H1 (cell line): Measurements from ENCODE around the gene AMH. TPM values are rescaled to one million over a fixed set of nuclear protein-coding genes. Genes with fewer than 3 reads are reported as not detected.

ENCODE experiments used
- BRCA1 ChIP-seq: IDR thresholded peaks from 2 replicates; pipeline ENCODE4 v1.6.1; 2012; ENCODE audit warnings: low read depth, low read length, improper control_type of control experiment
- CBX5 ChIP-seq: fragments of 300-800, 300-1000 bp; sonication (generic); IDR thresholded peaks from 2 replicates; pipeline ENCODE4 v1.7.1; 2016; ENCODE audit warnings: antibody characterized with exemption, low read length, low read depth
- GTF2F1 ChIP-seq: IDR thresholded peaks from 2 replicates; pipeline ENCODE4 v1.6.1; 2012; ENCODE audit warnings: low read depth, low read length, improper control_type of control experiment, borderline replicate concordance
- JUN ChIP-seq: IDR thresholded peaks from 2 replicates; pipeline ENCODE4 v1.6.1; 2011; ENCODE audit warnings: low read depth, mild to moderate bottlenecking, improper control_type of control experiment, low read length
- KDM1A ChIP-seq: fragments of 200-600, 300-600 bp; sonication (generic); IDR thresholded peaks from 2 replicates; pipeline ENCODE4 v1.7.1; 2016; ENCODE audit warnings: mild to moderate bottlenecking, low read length, borderline replicate concordance
- KDM4A ChIP-seq: IDR thresholded peaks from one replicate; pipeline ENCODE4 v1.7.1; 2012; ENCODE audit warnings: low read depth, mild to moderate bottlenecking, moderate library complexity, low read length, inconsistent platforms; ENCODE audit not compliant: severe bottlenecking
- KDM5A ChIP-seq: fragments of 200-600 bp; IDR thresholded peaks from 2 replicates; pipeline ENCODE4 v1.7.1; 2012; ENCODE audit warnings: mild to moderate bottlenecking, low read length, inconsistent platforms, mixed read lengths
- RAD21 ChIP-seq, 2 experiments: IDR thresholded peaks in 1 of 2; conservative IDR thresholded peaks in 1 of 2; 2 replicates each; pipeline ENCODE4 v1.6.1; 2011; ENCODE audit warnings: low read depth in 2 of 2, low read length in 2 of 2, improper control_type of control experiment in 1 of 2, inconsistent platforms in 1 of 2, mild to moderate bottlenecking in 1 of 2, moderate library complexity in 1 of 2
- RNF2 ChIP-seq: fragments of 200-900, 300-1000 bp; sonication (generic); IDR thresholded peaks from 2 replicates; pipeline ENCODE4 v1.7.1; 2016; ENCODE audit warnings: borderline replicate concordance, low read depth, mild to moderate bottlenecking, antibody characterized with exemption, low read length; ENCODE audit not compliant: poor library complexity, severe bottlenecking; ENCODE audit errors: missing control alignments
- SIX5 ChIP-seq: IDR thresholded peaks from 2 replicates; pipeline ENCODE4 v1.6.1; 2011; ENCODE audit warnings: mild to moderate bottlenecking, low read depth, low read length
- USF2 ChIP-seq: IDR thresholded peaks from 2 replicates; pipeline ENCODE4 v1.6.1; 2011; ENCODE audit warnings: low read length, improper control_type of control experiment
- polyA plus RNA-seq, 7 experiments: library from polyadenylated mRNA; depleted of rRNA in 3 of 7; stranded (reverse) in 5 of 7; unstranded in 2 of 7; fragments of >200 nt in 5 of 7; fragments of 200-250 nt in 2 of 7; gene quantifications; 1 replicate in 5 of 7; 2 replicates in 1 of 7; 4 replicates in 1 of 7; pipeline versions ENCODE4 v1.2.1 to v1.2.3, GENCODE V29; 2011 to 2013; ENCODE audit warnings: missing spikeins in 2 of 7, mixed read lengths in 2 of 7
- total RNA-seq: library from RNA; stranded (reverse); fragmentation: NEBNext Ultra II Directional; extraction: Animal tissue kit (Norgen Biotek cat#: 25700); gene quantifications from 2 replicates; pipeline ENCODE4 v1.2.1, GENCODE V29; 2021

Gene AMH
- total and polyA plus RNA-seq, 2 of the 8 experiments (the other 6 are each of a cell fraction or from before 2014, with no cell fraction given): 10.5 to 15.4 TPM

GRCh38 chr19:2223959-2224358, 25.2 kb upstream of the AMH start (continued):
- TF ChIP-seq RAD21 (IDR thresholded peaks at IDR 0.05 in 1 of 2, conservative IDR thresholded peaks at IDR 0.05 in 1 of 2; ENCODE audit: low read depth in 2 of 2, low read length in 2 of 2): no peak
- TF ChIP-seq JUN: no peak
- TF ChIP-seq SIX5: no peak
- no peak for TF ChIP-seq RNF2
- no peak for TF ChIP-seq USF2
- TF ChIP-seq GTF2F1: no peak
- TF ChIP-seq KDM4A: no peak
- TF ChIP-seq BRCA1: no peak
- no peak for TF ChIP-seq CBX5
- TF ChIP-seq KDM5A: no peak
- TF ChIP-seq KDM1A: no peak
